Panc1 (cell line): ENCODE results near the gene CEL.

Experiments
- CTCF ChIP-seq: fragments of 450-650 bp; IDR thresholded peaks from 2 replicates; pipeline ENCODE4 v1.5.1; 2017; ENCODE audit warnings: mild to moderate bottlenecking
- POLR2AphosphoS5 ChIP-seq: IDR thresholded peaks from 2 replicates; pipeline ENCODE4 v1.6.1; 2012; ENCODE audit warnings: mild to moderate bottlenecking, low read depth, low read length, moderate library complexity
- REST ChIP-seq, 2 experiments: IDR thresholded peaks; 2 replicates each; pipeline ENCODE4 v1.6.1; 2011 to 2012; ENCODE audit warnings: low read depth in 2 of 2, control low read depth in 1 of 2, low read length in 1 of 2, mild to moderate bottlenecking in 1 of 2, moderate library complexity in 1 of 2; ENCODE audit not compliant: insufficient read depth in 1 of 2
- TCF7L2 ChIP-seq: IDR thresholded peaks from 2 replicates; pipeline ENCODE4 v1.6.1; 2011; ENCODE audit warnings: mild to moderate bottlenecking, low read depth, low read length, inconsistent platforms

- no peak for TF ChIP-seq CTCF
- TF ChIP-seq REST (IDR thresholded peaks at IDR 0.05; ENCODE audit: insufficient read depth in 1 of 2, low read depth in 2 of 2, low read length in 1 of 2): no peak
- no peak for TF ChIP-seq TCF7L2
- TF ChIP-seq POLR2AphosphoS5: no peak
These were observed 42.3 kb downstream of the CEL start for GRCh38 chr9:133103987-133104505.
